Stimulated activated CD8-positive, alpha-beta memory T cell treated with anti-CD3 and anti-CD28 coated beads, Interleukin-12 subunit alpha, Interleukin-12 subunit beta, amount 100 ng/mL, for 24 hours (primary cell): ENCODE results near the gene EXOSC9.

ENCODE experiments used
- DNase-seq: peaks from one replicate; pipeline ENCODE4 v3.0.0-alpha.2; 2020; ENCODE audit errors: extremely low read depth

The EXOSC9 gene

GRCh38 chr4:121824171-121824527 lies 23.0 kb downstream of the EXOSC9 start:
- no peak for DNase-seq

GRCh38 chr4:121824950-121825349 lies 23.8 kb downstream of the EXOSC9 start:
- no peak for DNase-seq

- no peak for DNase-seq
These were observed 26.7 kb downstream of the EXOSC9 start for GRCh38 chr4:121827853-121828252.

GRCh38 chr4:121829511-121829910 lies 28.4 kb downstream of the EXOSC9 start:
- no peak for DNase-seq

GRCh38 chr4:121838136-121838535 lies 37.0 kb downstream of the EXOSC9 start:
- no peak for DNase-seq

- no peak for DNase-seq
These were observed 41.7 kb downstream of the EXOSC9 start for GRCh38 chr4:121842862-121843261.

GRCh38 chr4:121846662-121847061 lies 45.5 kb downstream of the EXOSC9 start:
- DNase-seq, result no peak

- DNase-seq, result no peak
These were observed 50.2 kb downstream of the EXOSC9 start for GRCh38 chr4:121851354-121851753.

- DNase-seq, result no peak
These were observed 59.0 kb downstream of the EXOSC9 start for GRCh38 chr4:121860121-121860520.

- DNase-seq, result no peak
These were observed 60.3 kb downstream of the EXOSC9 start for GRCh38 chr4:121861426-121861825.

- no peak for DNase-seq
These were observed 62.7 kb downstream of the EXOSC9 start for GRCh38 chr4:121863799-121864198.
